ENCODE data around the gene CMTM6.

DNA sequence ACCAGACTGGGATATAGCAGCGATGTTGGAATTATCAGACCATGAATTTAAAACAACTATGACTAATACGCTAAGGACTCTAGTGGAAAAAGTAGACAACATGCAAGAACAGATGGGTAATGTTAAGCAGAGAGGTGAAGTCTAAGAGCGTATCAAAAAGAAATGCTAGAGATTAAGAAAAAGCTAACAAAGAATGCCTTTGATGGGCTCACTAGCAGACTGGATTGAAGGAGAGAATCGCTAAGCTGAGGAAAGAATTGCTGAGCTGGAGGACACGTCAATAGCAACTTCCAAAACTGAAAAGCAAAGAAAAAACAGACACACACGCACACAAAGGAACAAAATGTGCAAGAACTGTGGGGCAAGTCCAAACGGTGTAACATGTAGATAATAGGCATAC is 20.0 kb upstream of the CMTM6 start:
- no peak for TF ChIP-seq POLR2A (IDR thresholded peaks at IDR 0.05; ENCODE audit: low read length)
- no peak for TF ChIP-seq GATA1 (IDR thresholded peaks at IDR 0.05; ENCODE audit: low read depth, low read length)

Data from erythroblast (primary cell).